Measurements from ENCODE around the gene PRRX2. TPM values are rescaled to one million over a fixed set of nuclear protein-coding genes. Genes with fewer than 3 reads are reported as not detected.

Gene PRRX2
- total RNA-seq, 1 donor from 2014 or later = not detected

DNA sequence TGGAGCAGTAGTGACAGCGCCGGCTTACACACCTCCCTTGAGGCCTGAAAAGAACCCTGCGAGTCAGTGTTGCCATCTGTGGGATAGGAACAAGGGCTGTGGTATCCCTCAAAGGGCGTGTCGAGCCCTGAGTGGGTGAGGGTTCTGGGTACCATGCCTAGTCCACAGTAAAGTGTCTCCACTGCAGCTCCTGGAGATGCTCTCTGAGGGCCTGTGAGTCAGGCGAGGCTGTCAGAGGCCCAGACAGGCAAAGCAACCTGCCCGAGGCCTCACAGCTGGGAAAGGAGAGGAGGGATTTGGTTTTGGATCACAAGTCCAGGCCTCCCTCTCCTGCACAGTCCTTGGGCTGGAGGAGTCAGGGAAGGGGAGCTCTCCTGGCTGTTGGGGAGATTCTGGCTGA, 6.1 kb downstream of the PRRX2 start:
- no peak overlapping the region for H3K4me3 Mint-ChIP-seq
- intact Hi-C loops (cut with micrococcal nuclease) = no loop called here
- no peak for DNase-seq
- H3K27me3 Mint-ChIP-seq = peaks cover 18% of the 10 kb centered on the region
- H3K27ac Mint-ChIP-seq = no peak overlapping the region
- ATAC-seq (ENCODE audit: low read depth) = no peak
- H3K36me3 Mint-ChIP-seq (ENCODE audit: low read depth) = no peaks in the 10 kb centered on the region
- TF ChIP-seq, protein P1, sequence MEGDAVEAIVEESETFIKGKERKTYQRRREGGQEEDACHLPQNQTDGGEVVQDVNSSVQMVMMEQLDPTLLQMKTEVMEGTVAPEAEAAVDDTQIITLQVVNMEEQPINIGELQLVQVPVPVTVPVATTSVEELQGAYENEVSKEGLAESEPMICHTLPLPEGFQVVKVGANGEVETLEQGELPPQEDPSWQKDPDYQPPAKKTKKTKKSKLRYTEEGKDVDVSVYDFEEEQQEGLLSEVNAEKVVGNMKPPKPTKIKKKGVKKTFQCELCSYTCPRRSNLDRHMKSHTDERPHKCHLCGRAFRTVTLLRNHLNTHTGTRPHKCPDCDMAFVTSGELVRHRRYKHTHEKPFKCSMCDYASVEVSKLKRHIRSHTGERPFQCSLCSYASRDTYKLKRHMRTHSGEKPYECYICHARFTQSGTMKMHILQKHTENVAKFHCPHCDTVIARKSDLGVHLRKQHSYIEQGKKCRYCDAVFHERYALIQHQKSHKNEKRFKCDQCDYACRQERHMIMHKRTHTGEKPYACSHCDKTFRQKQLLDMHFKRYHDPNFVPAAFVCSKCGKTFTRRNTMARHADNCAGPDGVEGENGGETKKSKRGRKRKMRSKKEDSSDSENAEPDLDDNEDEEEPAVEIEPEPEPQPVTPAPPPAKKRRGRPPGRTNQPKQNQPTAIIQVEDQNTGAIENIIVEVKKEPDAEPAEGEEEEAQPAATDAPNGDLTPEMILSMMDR (IDR thresholded peaks at IDR 0.05) = no peak
- H3K4me1 Mint-ChIP-seq = no peaks in the 10 kb centered on the region
- ChIA-PET CTCF (no interaction called here), POLR2A (no interaction called here)
- H3K9me3 Mint-ChIP-seq = no peaks in the 10 kb centered on the region

DNA sequence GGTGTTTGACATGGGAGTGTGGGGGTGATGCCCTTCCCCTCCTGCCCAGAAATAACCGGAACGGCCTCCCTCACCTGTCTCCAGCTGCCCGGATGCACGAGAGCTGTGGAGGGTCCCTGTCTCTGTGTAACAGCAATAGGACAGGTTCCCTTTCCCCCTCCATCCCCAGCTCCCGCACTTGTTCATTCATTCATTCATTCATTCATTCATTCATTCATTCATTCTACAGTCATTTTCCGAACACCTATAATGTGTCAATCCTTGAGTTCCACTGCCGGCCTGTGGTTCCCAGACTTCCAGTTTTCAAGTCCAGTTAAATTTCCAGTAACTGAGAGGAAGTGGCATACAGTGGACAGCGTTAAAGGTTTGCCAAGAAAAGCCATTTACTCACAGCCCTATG, 7.3 kb downstream of the PRRX2 start:
- ATAC-seq (ENCODE audit: low read depth) (no peak), DNase-seq (no peak)
- Mint-ChIP-seq H3K27ac (no peak overlapping the region), H3K27me3 (peaks cover 19% of the 10 kb centered on the region), H3K36me3 (ENCODE audit: low read depth) (no peaks in the 10 kb centered on the region), H3K4me1 (no peaks in the 10 kb centered on the region), H3K4me3 (no peak overlapping the region), H3K9me3 (no peaks in the 10 kb centered on the region)
- ChIA-PET POLR2A (no interaction called here), CTCF (no interaction called here)
- intact Hi-C loops (cut with micrococcal nuclease) = no loop called here
- TF ChIP-seq, protein P1 (IDR thresholded peaks at IDR 0.05) = no peak

DNA sequence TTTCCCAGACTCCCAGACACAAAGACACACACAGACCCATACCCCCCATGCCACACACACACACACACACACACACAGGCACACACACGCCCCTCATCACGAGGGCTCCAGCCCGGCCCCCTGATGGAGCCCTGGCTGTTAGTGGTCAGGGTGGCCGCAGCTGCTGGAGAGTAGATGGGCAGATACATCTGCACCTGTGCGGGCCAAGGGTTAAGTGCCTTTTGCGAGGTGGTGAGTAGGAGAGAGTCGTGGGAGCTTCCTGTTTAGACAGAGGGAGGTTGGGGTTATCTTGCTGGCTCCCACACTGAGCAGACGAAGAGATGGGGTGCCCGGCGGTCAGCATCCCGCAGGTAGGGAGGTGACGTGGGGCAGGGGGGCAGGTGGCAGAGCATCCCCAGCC, 8.2 kb downstream of the PRRX2 start:
- DNase-seq = no peak
- peaks cover 24% of the 10 kb centered on the region for H3K27me3 Mint-ChIP-seq
- intact Hi-C loops (cut with micrococcal nuclease) = no loop called here
- H3K27ac Mint-ChIP-seq = no peak overlapping the region
- no peak overlapping the region for H3K4me3 Mint-ChIP-seq
- ATAC-seq (ENCODE audit: low read depth) = no peak
- H3K4me1 Mint-ChIP-seq = no peaks in the 10 kb centered on the region
- H3K36me3 Mint-ChIP-seq (ENCODE audit: low read depth) = no peaks in the 10 kb centered on the region
- CTCF ChIA-PET = no interaction called here
- no peaks in the 10 kb centered on the region for H3K9me3 Mint-ChIP-seq
- POLR2A ChIA-PET = no interaction called here
- TF ChIP-seq, protein P1 (IDR thresholded peaks at IDR 0.05) = no peak

DNA sequence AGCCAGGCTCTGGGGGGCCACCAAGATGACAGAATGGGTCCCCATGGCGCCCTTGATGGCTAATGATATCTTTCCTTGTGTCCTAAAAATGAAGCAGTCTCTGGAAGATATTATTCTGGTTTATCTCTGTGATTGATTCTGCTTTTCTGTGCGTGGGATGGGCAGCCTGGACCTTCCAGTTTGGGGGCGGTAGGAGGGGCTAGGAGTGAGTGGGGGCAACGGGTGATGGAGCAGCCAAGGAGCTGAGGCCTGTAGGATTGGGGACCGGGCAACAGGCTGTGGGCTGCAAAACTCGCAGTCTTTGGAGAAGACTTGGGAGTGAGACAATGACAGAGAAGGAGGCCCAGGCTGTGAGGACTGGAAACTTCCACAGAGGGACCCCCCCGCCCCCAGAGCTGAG, 8.8 kb downstream of the PRRX2 start:
- DNase-seq (no peak), ATAC-seq (ENCODE audit: low read depth) (no peak)
- H3K4me1 Mint-ChIP-seq = no peaks in the 10 kb centered on the region
- H3K4me3 Mint-ChIP-seq = no peak overlapping the region
- H3K27ac Mint-ChIP-seq = no peak overlapping the region
- intact Hi-C loops (cut with micrococcal nuclease) = no loop called here
- no peaks in the 10 kb centered on the region for H3K36me3 Mint-ChIP-seq (ENCODE audit: low read depth)
- TF ChIP-seq, protein P1 (IDR thresholded peaks at IDR 0.05) = no peak
- peaks cover 23% of the 10 kb centered on the region for H3K27me3 Mint-ChIP-seq
- ChIA-PET POLR2A (no interaction called here), CTCF (no interaction called here)
- no peaks in the 10 kb centered on the region for H3K9me3 Mint-ChIP-seq

DNA sequence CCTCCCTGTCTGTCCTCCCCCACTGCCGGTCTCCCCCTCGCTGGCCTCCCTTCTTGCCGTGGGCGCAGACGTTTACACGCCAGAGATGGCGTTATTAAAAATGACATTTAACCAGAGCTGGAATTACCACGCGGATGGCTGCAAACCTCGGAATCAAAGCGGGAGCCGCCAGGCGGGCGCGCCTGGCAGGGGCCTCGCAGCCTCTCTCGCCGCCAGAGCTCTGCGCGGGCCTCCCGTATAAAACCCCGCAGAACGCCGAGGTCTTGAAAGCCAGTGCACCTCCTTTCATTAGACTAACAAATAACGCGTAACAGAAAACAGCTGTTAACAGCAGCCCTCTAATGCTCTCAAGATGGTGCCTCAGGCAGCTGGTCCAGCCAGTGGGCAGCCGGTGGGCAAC, 10.2 kb downstream of the PRRX2 start:
- H3K4me3 Mint-ChIP-seq = no peak overlapping the region
- no peaks in the 10 kb centered on the region for H3K4me1 Mint-ChIP-seq
- ATAC-seq (ENCODE audit: low read depth) = no peak
- POLR2A ChIA-PET = no interaction called here
- peaks cover 18% of the 10 kb centered on the region for H3K27me3 Mint-ChIP-seq
- CTCF ChIA-PET = no interaction called here
- TF ChIP-seq, protein P1 (IDR thresholded peaks at IDR 0.05) = no peak
- no peaks in the 10 kb centered on the region for H3K9me3 Mint-ChIP-seq
- intact Hi-C loops (cut with micrococcal nuclease) = no loop called here
- H3K27ac Mint-ChIP-seq = no peak overlapping the region
- H3K36me3 Mint-ChIP-seq (ENCODE audit: low read depth) = no peaks in the 10 kb centered on the region
- no peak for DNase-seq
